ENCODE measurements around the gene PRSS50.
"Not testable (repeated sequence)": the region's sequence is repeated elsewhere in the genome, so short reads cannot be mapped to it uniquely, and the experiment has no call there.

Gene PRSS50

GRCh38 chr3:46706771-46707582, 10.7 kb downstream of the PRSS50 start:
- peak; percentile 0 for DNase-seq

- no peak for DNase-seq
Measured at GRCh38 chr3:46705751-46706552, 11.7 kb downstream of the PRSS50 start.

GRCh38 chr3:46705022-46705530, 12.6 kb downstream of the PRSS50 start:
- DNase-seq, result peak; percentile 72

GRCh38 chr3:46704346-46704745, 13.3 kb downstream of the PRSS50 start:
- not testable (repeated sequence) for DNase-seq

- no peak for DNase-seq
Measured at GRCh38 chr3:46703013-46703520, 14.6 kb downstream of the PRSS50 start.

- no peak for DNase-seq
Measured at GRCh38 chr3:46702246-46703012, 15.2 kb downstream of the PRSS50 start.

GRCh38 chr3:46701181-46701939, 16.3 kb downstream of the PRSS50 start, which contains the start of gene TMIE:
TSS of gene TMIE (plus strand) at chr3:46701392. CDS start at chr3:46701488, 96 bp downstream.
- peak; percentile 22 for DNase-seq

GRCh38 chr3:46700772-46701171, 16.9 kb downstream of the PRSS50 start:
- DNase-seq, result no peak

GRCh38 chr3:46699676-46700523, 17.8 kb downstream of the PRSS50 start:
- no peak for DNase-seq

GRCh38 chr3:46695962-46696894, 21.4 kb downstream of the PRSS50 start:
- no peak for DNase-seq

GRCh38 chr3:46695177-46695961, 22.3 kb downstream of the PRSS50 start:
- peak; percentile 59 for DNase-seq

GRCh38 chr3:46694520-46694919, 23.1 kb downstream of the PRSS50 start:
- DNase-seq, result no peak

GRCh38 chr3:46693892-46694226, 23.8 kb downstream of the PRSS50 start:
- peak; percentile 62 for DNase-seq

- DNase-seq, result peak; percentile 71
Measured at GRCh38 chr3:46693038-46693891, 24.4 kb downstream of the PRSS50 start, which contains the start of gene ALS2CL. TSS of gene ALS2CL (minus strand) at chr3:46693679. CDS start at chr3:46689440, 4,239 bp downstream.

- DNase-seq, result no peak
Measured at GRCh38 chr3:46692566-46692990, 25.1 kb downstream of the PRSS50 start.

- DNase-seq, result no peak
Measured at GRCh38 chr3:46690798-46691197, 26.9 kb downstream of the PRSS50 start.

- DNase-seq, result no peak
Measured at GRCh38 chr3:46685446-46685845, 32.2 kb downstream of the PRSS50 start.

- DNase-seq, result no peak
Measured at GRCh38 chr3:46684891-46685290, 32.8 kb downstream of the PRSS50 start.
